AG08395 (cell line): ENCODE data around the gene CLDN20.
"Not testable (repeated sequence)": the region's sequence is repeated elsewhere in the genome, so short reads cannot be mapped to it uniquely, and the experiment has no call there.

Experiments
- DNase-seq: peaks from one replicate; pipeline ENCODE4 v3.0.0; 2012; ENCODE audit warnings: mixed read lengths, low spot score

The CLDN20 gene

GRCh38 chr6:155263373-155264063, at the start of gene CLDN20:
TSS of gene CLDN20 (plus strand) at chr6:155264013. CDS start at chr6:155275720, 11,707 bp downstream.
- no peak for DNase-seq

GRCh38 chr6:155215906-155216305, 47.9 kb upstream of the CLDN20 start:
- DNase-seq = no peak

GRCh38 chr6:155216312-155217046, 47.3 kb upstream of the CLDN20 start:
- DNase-seq = no peak

- DNase-seq = not testable (repeated sequence)
These were observed 45.1 kb upstream of the CLDN20 start for GRCh38 chr6:155218711-155219110.

GRCh38 chr6:155219299-155219698, 44.5 kb upstream of the CLDN20 start:
- DNase-seq = no peak

GRCh38 chr6:155219858-155220301, 43.9 kb upstream of the CLDN20 start:
- DNase-seq = peak; percentile 19

GRCh38 chr6:155221086-155221485, 42.7 kb upstream of the CLDN20 start:
- no peak for DNase-seq

GRCh38 chr6:155222506-155222905, 41.3 kb upstream of the CLDN20 start:
- no peak for DNase-seq

- peak; percentile 67 for DNase-seq
These were observed 40.0 kb upstream of the CLDN20 start for GRCh38 chr6:155223646-155224451.

GRCh38 chr6:155224618-155225017, 39.2 kb upstream of the CLDN20 start:
- no peak for DNase-seq

- DNase-seq = no peak
These were observed 36.8 kb upstream of the CLDN20 start for GRCh38 chr6:155227046-155227445.

GRCh38 chr6:155228546-155229166, 35.2 kb upstream of the CLDN20 start:
- peak; percentile 59 for DNase-seq

- not testable (repeated sequence) for DNase-seq
These were observed 32.8 kb upstream of the CLDN20 start for GRCh38 chr6:155230975-155231374.

- DNase-seq = no peak
These were observed 31.0 kb upstream of the CLDN20 start for GRCh38 chr6:155232848-155233247.

GRCh38 chr6:155234167-155234566, 29.6 kb upstream of the CLDN20 start:
- no peak for DNase-seq

- DNase-seq = no peak
These were observed 29.1 kb upstream of the CLDN20 start for GRCh38 chr6:155234687-155235086.

- DNase-seq = no peak
These were observed 28.7 kb upstream of the CLDN20 start for GRCh38 chr6:155235087-155235486.

GRCh38 chr6:155237613-155238012, 26.2 kb upstream of the CLDN20 start:
- DNase-seq = no peak

GRCh38 chr6:155240905-155241600, 22.8 kb upstream of the CLDN20 start:
- no peak for DNase-seq

GRCh38 chr6:155241966-155242365, 21.8 kb upstream of the CLDN20 start:
- no peak for DNase-seq

GRCh38 chr6:155244434-155244833, 19.4 kb upstream of the CLDN20 start:
- no peak for DNase-seq

- no peak for DNase-seq
These were observed 18.6 kb upstream of the CLDN20 start for GRCh38 chr6:155245193-155245592.
